ENCODE results near the gene RCOR3.

- no peak for TF ChIP-seq POLR2A (IDR thresholded peaks at IDR 0.05)
- TF ChIP-seq CTCF (IDR thresholded peaks at IDR 0.05): no peak
- TF ChIP-seq EP300 (IDR thresholded peaks at IDR 0.05): no peak
Observed at GRCh38 chr1:211358685-211359084, 99.5 kb downstream of the RCOR3 start.

All from tibial nerve (tissue), 4 donors.